HEK293 (cell line): Measurements from ENCODE around the gene VPS9D1.
A peak's percentile ranks its signal among the peaks of the same experiment; 100 is the strongest.

Source experiments
- CTCF ChIA-PET: fragments of 350-600 bp; formaldehyde crosslinking; extraction: SDS; loops from one replicate; lab custom pipeline; 2021; ENCODE audit warnings: antibody characterized with exemption; lab: Yijun Ruan, JAX
- POLR2A ChIA-PET: fragments of 300-600 bp; formaldehyde crosslinking; extraction: SDS; loops from one replicate; lab custom pipeline; 2020; ENCODE audit warnings: antibody characterized with exemption, inconsistent platforms; lab: Yijun Ruan, JAX
- H3K27ac ChIP-seq: fragments of 200-500 bp; sonication (Bioruptor generic); 2 replicates; pipeline ENCODE4 v1.5.1; 2014; ENCODE audit warnings: low read depth, low read length, control low read depth, inconsistent platforms; ENCODE audit errors: extremely low read depth
- H3K36me3 ChIP-seq, 2 experiments: fragments of 200-500 bp in 1 of 2; sonication (Bioruptor generic) in 1 of 2; 1 replicate in 1 of 2; 2 replicates in 1 of 2; pipeline ENCODE4 v1.5.1; 2014 to 2017; ENCODE audit warnings: inconsistent platforms in 2 of 2, low read length in 2 of 2; ENCODE audit not compliant: control insufficient read depth in 2 of 2, insufficient read depth in 1 of 2
- H3K4me1 ChIP-seq: fragments of 200-500 bp; sonication (Bioruptor generic); 2 replicates; pipeline ENCODE4 v1.5.1; 2014; ENCODE audit warnings: mild to moderate bottlenecking, low read length, inconsistent platforms; ENCODE audit not compliant: control insufficient read depth, insufficient read depth
- H3K4me3 ChIP-seq: 2 replicates; pipeline ENCODE4 v1.5.1; 2011; ENCODE audit warnings: low read depth, mild to moderate bottlenecking, control low read depth, low read length, moderate library complexity
- H3K9me3 ChIP-seq: fragments of 200-500 bp; sonication (Bioruptor generic); 2 replicates; pipeline ENCODE4 v1.5.1; 2014; ENCODE audit warnings: low read depth, low read length, inconsistent platforms; ENCODE audit not compliant: control insufficient read depth, insufficient read depth
- GLIS1 ChIP-seq: fragments of 450-650 bp; formaldehyde crosslinking; IDR thresholded peaks from 2 replicates; pipeline ENCODE4 v1.5.1; 2016; ENCODE audit warnings: missing biosample characterization, missing genetic modification characterization
- IKZF3 ChIP-seq: fragments of 450-650 bp; IDR thresholded peaks from 2 replicates; pipeline ENCODE4 v1.5.0; 2018; ENCODE audit warnings: missing biosample characterization, mild to moderate bottlenecking, missing genetic modification characterization, moderate library complexity
- KLF1 ChIP-seq: fragments of 450-650 bp; formaldehyde crosslinking; IDR thresholded peaks from 2 replicates; pipeline ENCODE4 v1.5.1; 2016; ENCODE audit warnings: missing biosample characterization, missing genetic modification characterization
- REPIN1 ChIP-seq: fragments of 450-650 bp; formaldehyde crosslinking; IDR thresholded peaks from 2 replicates; pipeline ENCODE4 v1.5.1; 2017; ENCODE audit warnings: missing biosample characterization, missing genetic modification characterization, low read depth
- SCRT1 ChIP-seq: fragments of 450-650 bp; formaldehyde crosslinking; IDR thresholded peaks from 2 replicates; pipeline ENCODE4 v1.5.1; 2016; ENCODE audit warnings: missing biosample characterization, missing genetic modification characterization, borderline replicate concordance
- SCRT2 ChIP-seq: fragments of 450-650 bp; formaldehyde crosslinking; IDR thresholded peaks from 2 replicates; pipeline ENCODE4 v1.5.1; 2016; ENCODE audit warnings: missing biosample characterization, missing genetic modification characterization
- SP2 ChIP-seq: fragments of 450-650 bp; formaldehyde crosslinking; IDR thresholded peaks from 2 replicates; pipeline ENCODE4 v1.5.1; 2016; ENCODE audit warnings: missing biosample characterization, missing genetic modification characterization
- YY1 ChIP-seq: fragments of 450-650 bp; formaldehyde crosslinking; IDR thresholded peaks from 2 replicates; pipeline ENCODE4 v1.5.1; 2018; ENCODE audit warnings: missing biosample characterization, missing genetic modification characterization
- ZBTB20 ChIP-seq: fragments of 450-650 bp; formaldehyde crosslinking; IDR thresholded peaks from 2 replicates; pipeline ENCODE4 v1.5.1; 2016; ENCODE audit warnings: missing biosample characterization, missing genetic modification characterization
- ZBTB8A ChIP-seq: fragments of 450-650 bp; formaldehyde crosslinking; IDR thresholded peaks from 2 replicates; pipeline ENCODE4 v1.5.1; 2016; ENCODE audit warnings: missing biosample characterization, missing genetic modification characterization
- ZIC2 ChIP-seq: fragments of 450-650 bp; formaldehyde crosslinking; IDR thresholded peaks from 2 replicates; pipeline ENCODE4 v1.5.1; 2016; ENCODE audit warnings: missing biosample characterization, missing genetic modification characterization
- ZNF426 ChIP-seq: fragments of 450-650 bp; formaldehyde crosslinking; IDR thresholded peaks from 2 replicates; pipeline ENCODE4 v1.5.1; 2017; ENCODE audit warnings: missing biosample characterization, missing genetic modification characterization, mild to moderate bottlenecking, inconsistent platforms, moderate library complexity
- ZNF629 ChIP-seq: fragments of 450-650 bp; formaldehyde crosslinking; IDR thresholded peaks from 2 replicates; pipeline ENCODE4 v1.5.1; 2017; ENCODE audit warnings: missing biosample characterization, missing genetic modification characterization
- ZNF791 ChIP-seq: fragments of 450-650 bp; formaldehyde crosslinking; IDR thresholded peaks from 2 replicates; pipeline ENCODE4 v1.5.1; 2016; ENCODE audit warnings: missing biosample characterization, missing genetic modification characterization
- ZNF837 ChIP-seq: fragments of 450-650 bp; formaldehyde crosslinking; IDR thresholded peaks from 2 replicates; pipeline ENCODE4 v1.5.1; 2016; ENCODE audit warnings: missing biosample characterization, missing genetic modification characterization
- ZSCAN18 ChIP-seq: fragments of 450-650 bp; formaldehyde crosslinking; IDR thresholded peaks from 2 replicates; pipeline ENCODE4 v1.5.1; 2016; ENCODE audit warnings: missing biosample characterization, missing genetic modification characterization
- ZXDB ChIP-seq: fragments of 450-650 bp; formaldehyde crosslinking; IDR thresholded peaks from 2 replicates; pipeline ENCODE4 v1.5.1; 2016; ENCODE audit warnings: missing biosample characterization, missing genetic modification characterization
- TF ChIP-seq, protein P1 (sequence below): fragments of 450-650 bp; formaldehyde crosslinking; IDR thresholded peaks from 2 replicates; pipeline ENCODE4 v1.5.1; 2016; ENCODE audit warnings: missing biosample characterization, missing genetic modification characterization
- TF ChIP-seq, protein P2 (sequence below): fragments of 450-650 bp; formaldehyde crosslinking; IDR thresholded peaks from 2 replicates; pipeline ENCODE4 v1.5.1; 2016; ENCODE audit warnings: missing biosample characterization, missing genetic modification characterization

The VPS9D1 gene

GRCh38 chr16:89697161-89697615 lies 23.5 kb downstream of the VPS9D1 start:
- peaks cover 0 to 59% of the 10 kb centered on the region in 2 experiments; a peak in 2 of 3 replicates for H3K36me3 ChIP-seq
- TF ChIP-seq KLF1 (tag by site-specific recombination), result 0 out of 2 replicates have a peak, but pooled peaks have one; percentile 26
- TF ChIP-seq ZNF426, result no peak
- no peak for TF ChIP-seq ZNF791 (tag by site-specific recombination)
- TF ChIP-seq SCRT2, result peak; percentile 81
- TF ChIP-seq ZNF837 (tag by site-specific recombination), result no peak
- TF ChIP-seq SCRT1 (tag by site-specific recombination), result peak; percentile 77
- TF ChIP-seq ZIC2, result no peak
- TF ChIP-seq, protein P1, sequence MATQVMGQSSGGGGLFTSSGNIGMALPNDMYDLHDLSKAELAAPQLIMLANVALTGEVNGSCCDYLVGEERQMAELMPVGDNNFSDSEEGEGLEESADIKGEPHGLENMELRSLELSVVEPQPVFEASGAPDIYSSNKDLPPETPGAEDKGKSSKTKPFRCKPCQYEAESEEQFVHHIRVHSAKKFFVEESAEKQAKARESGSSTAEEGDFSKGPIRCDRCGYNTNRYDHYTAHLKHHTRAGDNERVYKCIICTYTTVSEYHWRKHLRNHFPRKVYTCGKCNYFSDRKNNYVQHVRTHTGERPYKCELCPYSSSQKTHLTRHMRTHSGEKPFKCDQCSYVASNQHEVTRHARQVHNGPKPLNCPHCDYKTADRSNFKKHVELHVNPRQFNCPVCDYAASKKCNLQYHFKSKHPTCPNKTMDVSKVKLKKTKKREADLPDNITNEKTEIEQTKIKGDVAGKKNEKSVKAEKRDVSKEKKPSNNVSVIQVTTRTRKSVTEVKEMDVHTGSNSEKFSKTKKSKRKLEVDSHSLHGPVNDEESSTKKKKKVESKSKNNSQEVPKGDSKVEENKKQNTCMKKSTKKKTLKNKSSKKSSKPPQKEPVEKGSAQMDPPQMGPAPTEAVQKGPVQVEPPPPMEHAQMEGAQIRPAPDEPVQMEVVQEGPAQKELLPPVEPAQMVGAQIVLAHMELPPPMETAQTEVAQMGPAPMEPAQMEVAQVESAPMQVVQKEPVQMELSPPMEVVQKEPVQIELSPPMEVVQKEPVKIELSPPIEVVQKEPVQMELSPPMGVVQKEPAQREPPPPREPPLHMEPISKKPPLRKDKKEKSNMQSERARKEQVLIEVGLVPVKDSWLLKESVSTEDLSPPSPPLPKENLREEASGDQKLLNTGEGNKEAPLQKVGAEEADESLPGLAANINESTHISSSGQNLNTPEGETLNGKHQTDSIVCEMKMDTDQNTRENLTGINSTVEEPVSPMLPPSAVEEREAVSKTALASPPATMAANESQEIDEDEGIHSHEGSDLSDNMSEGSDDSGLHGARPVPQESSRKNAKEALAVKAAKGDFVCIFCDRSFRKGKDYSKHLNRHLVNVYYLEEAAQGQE (tag by site-specific recombination), result no peak
- TF ChIP-seq REPIN1 (tag by site-specific recombination), result no peak
- TF ChIP-seq ZBTB8A, result no peak
- peak; percentile 35; the same call in 1 of the 2 replicates for TF ChIP-seq GLIS1 (tag by site-specific recombination)
- TF ChIP-seq, all 188 proteins: peak for 4
- Histone ChIP-seq H3K4me1 (peaks cover 8% of the 10 kb centered on the region), H3K9me3 (no peaks in the 10 kb centered on the region), H3K4me3 (no peak overlapping the region), H3K27ac (no peak overlapping the region)
- ChIA-PET CTCF (no interaction called here), POLR2A (interaction anchor here (1.1 kb wide), 1 partner anchor 10 kb away, joined by 5 read pairs; no protein-coding TSS in a partner anchor)

- 0 out of 2 replicates have a peak, but pooled peaks have one; percentile 7 for TF ChIP-seq IKZF3
- no peak for TF ChIP-seq ZNF629 (tag by site-specific recombination)
- Histone ChIP-seq H3K27ac (no peak overlapping the region), H3K36me3 (peaks cover 0 to 63% of the 10 kb centered on the region in 2 experiments; a peak in 2 of 3 replicates), H3K4me3 (no peak overlapping the region), H3K4me1 (peaks cover 8% of the 10 kb centered on the region), H3K9me3 (no peaks in the 10 kb centered on the region)
- POLR2A ChIA-PET, result interaction anchor here (1.0 to 1.9 kb wide), 3 partner anchors 9 to 10 kb away, joined by 5 to 10 read pairs (median 5); partner anchors contain the start of gene CDK10
- CTCF ChIA-PET, result interaction anchor here (0.5 kb wide), 1 partner anchor 296 kb away, joined by 3 read pairs; no protein-coding TSS in a partner anchor
Observed at GRCh38 chr16:89696670-89697128, 24.0 kb downstream of the VPS9D1 start.

DNA sequence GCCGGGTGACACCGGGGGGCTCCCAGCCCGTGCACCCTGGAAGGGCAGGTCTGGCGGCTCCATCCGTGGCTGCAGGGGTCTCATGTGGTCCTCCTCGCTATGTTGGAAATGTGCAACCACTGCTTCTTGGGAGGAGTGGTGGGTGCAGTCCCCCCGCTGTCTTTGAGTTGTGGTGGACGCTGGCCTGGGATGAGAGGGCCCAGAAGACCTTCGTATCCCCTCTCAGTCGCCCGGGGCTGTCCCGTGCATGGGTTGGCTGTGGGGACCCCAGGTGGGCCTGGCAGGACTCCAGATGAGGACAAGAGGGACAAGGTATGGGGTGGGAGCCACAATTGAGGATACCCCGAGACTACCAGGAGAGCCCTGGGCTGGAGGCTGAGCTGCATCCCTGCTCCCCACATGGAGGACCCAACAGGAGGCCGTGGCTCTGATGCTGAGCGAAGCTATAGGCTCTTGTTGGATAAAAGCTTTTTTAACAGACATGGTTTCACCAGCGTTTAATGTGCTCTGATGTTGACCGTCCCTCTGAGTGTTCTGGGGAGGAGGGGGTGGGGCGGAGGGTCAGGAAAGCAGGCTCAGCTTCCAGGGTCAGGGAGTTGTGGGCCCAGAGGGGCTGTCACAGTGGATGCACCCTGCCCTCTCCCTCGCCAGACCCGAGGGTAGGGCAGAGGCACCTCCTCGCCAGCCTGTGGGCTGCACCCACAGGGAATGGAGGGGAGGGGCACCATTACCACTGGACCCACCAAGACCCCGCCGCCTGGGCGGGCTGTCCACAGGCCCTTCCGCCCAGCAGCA lies 24.6 kb downstream of the VPS9D1 start:
- ChIA-PET POLR2A (interaction anchor here (1.0 to 1.9 kb wide), 2 partner anchors 9 to 10 kb away, joined by 5 to 10 read pairs; partner anchors contain the start of gene CDK10), CTCF (interaction anchor here (0.5 kb wide), 1 partner anchor 297 kb away, joined by 3 read pairs; no protein-coding TSS in a partner anchor)
- Histone ChIP-seq H3K9me3 (no peaks in the 10 kb centered on the region), H3K27ac (no peak overlapping the region), H3K36me3 (peaks cover 0 to 69% of the 10 kb centered on the region in 2 experiments; a peak in 2 of 3 replicates), H3K4me1 (peaks cover 8% of the 10 kb centered on the region), H3K4me3 (no peak overlapping the region)
- TF ChIP-seq YY1 (tag by site-specific recombination), result no peak
- TF ChIP-seq, protein P2, sequence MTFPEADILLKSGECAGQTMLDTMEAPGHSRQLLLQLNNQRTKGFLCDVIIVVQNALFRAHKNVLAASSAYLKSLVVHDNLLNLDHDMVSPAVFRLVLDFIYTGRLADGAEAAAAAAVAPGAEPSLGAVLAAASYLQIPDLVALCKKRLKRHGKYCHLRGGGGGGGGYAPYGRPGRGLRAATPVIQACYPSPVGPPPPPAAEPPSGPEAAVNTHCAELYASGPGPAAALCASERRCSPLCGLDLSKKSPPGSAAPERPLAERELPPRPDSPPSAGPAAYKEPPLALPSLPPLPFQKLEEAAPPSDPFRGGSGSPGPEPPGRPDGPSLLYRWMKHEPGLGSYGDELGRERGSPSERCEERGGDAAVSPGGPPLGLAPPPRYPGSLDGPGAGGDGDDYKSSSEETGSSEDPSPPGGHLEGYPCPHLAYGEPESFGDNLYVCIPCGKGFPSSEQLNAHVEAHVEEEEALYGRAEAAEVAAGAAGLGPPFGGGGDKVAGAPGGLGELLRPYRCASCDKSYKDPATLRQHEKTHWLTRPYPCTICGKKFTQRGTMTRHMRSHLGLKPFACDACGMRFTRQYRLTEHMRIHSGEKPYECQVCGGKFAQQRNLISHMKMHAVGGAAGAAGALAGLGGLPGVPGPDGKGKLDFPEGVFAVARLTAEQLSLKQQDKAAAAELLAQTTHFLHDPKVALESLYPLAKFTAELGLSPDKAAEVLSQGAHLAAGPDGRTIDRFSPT (tag by site-specific recombination), result 0 out of 2 replicates have a peak, but pooled peaks have one; percentile 35
- TF ChIP-seq SP2 (tag by site-specific recombination), result 0 out of 2 replicates have a peak, but pooled peaks have one; percentile 11
- TF ChIP-seq ZSCAN18 (tag by site-specific recombination), result no peak
- no peak for TF ChIP-seq ZXDB
- no peak for TF ChIP-seq ZBTB20 (tag by site-specific recombination)
- 0 out of 2 replicates have a peak, but pooled peaks have one; percentile 17 for TF ChIP-seq KLF1 (tag by site-specific recombination)
